SK-N-MC (cell line): ENCODE results near the gene GALNT18.

Experiments used
- EZH2 ChIP-seq: fragments of 200-600 bp; sonication (generic); IDR thresholded peaks from one replicate; pipeline ENCODE4 v1.6.1; 2017; ENCODE audit warnings: antibody characterized with exemption
- POLR2AphosphoS5 ChIP-seq: IDR thresholded peaks from 2 replicates; pipeline ENCODE4 v1.6.1; 2012; ENCODE audit warnings: mild to moderate bottlenecking, low read depth, low read length, borderline replicate concordance

GRCh38 chr11:11313426-11313825 is 308.4 kb downstream of the GALNT18 start:
- TF ChIP-seq POLR2AphosphoS5: no peak
- no peak for TF ChIP-seq EZH2
